HG03575 (cell line): ENCODE results near the gene GPRIN3.

Experiments
- ATAC-seq: cut with Tn5 transposase; IDR thresholded peaks from one replicate; pipeline ENCODE4 v1.9.1; 2021; ENCODE audit not compliant: unreplicated experiment, insufficient number of reproducible peaks, low FRiP score; ENCODE audit errors: extremely low read depth

Gene GPRIN3

DNA sequence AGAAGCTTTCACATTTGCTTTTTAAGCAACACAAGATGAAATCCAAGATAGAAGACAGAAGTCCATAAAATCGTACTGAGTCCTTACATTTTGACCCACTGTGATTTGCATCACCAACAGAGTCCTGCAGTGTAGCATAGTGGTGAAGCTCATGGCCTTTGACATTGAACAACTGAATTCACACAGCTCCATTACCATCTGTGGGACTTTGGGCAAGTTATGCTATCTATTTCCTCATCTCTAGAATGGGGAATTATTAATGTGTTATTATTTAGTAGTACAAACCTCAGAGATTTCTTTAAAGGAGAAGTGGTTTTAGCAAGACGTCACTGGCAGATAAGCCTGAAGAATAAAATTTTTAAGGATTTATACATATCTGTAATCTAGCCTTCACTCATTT, 10.7 kb downstream of the GPRIN3 start:
- ATAC-seq, result no peak

DNA sequence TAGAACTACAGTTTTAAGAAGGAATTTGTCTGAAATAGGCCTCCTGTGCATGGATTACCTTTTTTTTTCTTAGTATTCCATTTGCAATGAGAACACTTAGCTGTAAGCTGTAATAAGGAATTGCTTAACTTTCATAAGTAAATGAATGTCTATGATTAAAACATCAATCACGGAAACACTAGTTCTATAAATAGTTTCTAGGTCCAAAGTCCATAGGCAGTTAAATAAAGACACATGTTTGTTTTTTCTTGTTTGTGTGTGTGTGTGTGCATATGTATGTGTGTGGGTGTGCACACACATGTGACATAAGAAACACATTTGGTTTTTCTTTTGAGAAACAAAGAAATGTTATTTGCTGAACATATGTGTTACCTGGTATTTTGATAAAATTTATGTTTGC, 11.2 kb downstream of the GPRIN3 start:
- no peak for ATAC-seq

DNA sequence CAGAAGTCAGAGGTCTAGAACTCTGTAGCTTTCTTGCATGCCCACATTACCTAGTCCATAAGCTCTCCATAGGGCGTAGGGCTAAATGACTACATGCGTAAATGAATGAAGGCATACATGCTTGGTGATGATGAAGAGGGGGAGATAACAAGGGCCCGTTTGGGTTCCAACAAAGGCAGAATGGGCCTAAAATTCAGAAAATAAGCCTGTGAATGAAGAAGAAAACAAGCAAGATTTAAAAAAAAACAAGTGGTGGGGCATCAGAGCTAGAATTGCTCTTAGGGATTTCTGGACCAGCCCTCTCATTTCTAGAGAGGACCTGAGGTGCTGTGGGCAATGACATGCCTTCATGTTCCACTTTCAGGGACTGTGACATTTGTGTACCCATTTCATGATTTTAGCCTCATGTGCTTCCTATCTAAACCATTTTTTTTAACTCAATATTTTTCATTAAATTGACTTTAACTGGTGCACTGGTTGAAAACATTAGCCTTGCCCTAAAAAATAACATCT, 12.1 kb downstream of the GPRIN3 start:
- no peak for ATAC-seq

DNA sequence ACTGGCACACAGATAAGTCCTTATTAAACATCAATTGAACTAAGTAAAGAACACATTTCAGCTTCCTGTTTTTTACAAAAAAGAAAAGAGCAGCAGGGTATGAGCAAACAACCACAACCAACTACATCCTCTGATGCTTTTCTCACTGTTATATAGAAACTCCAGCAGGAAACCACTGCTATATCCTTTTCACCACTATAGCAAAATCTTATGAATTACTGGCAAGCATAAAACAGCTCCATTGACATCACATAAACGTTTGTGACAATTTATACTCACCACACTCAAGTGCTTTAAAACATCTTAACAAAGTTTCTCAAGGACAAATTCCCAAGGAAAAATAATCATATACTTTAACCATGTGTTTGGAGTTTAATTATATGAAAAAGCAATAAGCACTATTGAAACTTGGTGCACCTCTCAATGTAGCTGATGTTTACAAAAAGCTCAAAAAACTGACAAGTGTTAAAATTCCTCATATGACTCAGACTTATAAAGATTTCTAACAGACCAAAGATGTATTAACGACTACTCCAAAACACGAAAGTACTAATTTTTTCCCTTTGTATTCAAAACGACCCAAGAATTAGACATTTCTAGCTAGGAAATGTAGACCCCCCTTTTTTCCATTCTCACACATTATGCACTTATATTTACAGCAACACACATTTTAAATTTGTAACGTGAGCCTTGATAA, 12.9 kb downstream of the GPRIN3 start:
- ATAC-seq, result peak; percentile 76

DNA sequence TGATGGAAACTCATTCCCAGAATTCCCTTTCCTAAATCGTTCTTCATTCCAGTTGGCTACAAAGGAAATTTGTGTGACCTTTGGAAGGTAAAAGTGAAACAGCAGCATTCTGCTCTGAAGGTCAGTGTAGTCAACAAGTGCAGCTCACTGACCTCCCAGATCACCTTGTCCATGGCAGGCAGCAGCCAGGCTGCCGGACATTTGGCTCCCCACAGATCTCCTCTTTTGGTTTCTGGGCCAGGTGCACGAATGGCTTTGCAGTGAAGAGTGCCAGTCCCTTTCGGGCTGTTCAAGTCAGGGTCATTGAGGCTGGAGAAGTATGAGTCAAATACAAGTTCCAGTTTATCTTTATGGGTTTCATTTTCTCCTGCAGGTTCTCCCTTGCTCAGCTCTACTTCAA, 14.3 kb downstream of the GPRIN3 start:
- no peak for ATAC-seq

DNA sequence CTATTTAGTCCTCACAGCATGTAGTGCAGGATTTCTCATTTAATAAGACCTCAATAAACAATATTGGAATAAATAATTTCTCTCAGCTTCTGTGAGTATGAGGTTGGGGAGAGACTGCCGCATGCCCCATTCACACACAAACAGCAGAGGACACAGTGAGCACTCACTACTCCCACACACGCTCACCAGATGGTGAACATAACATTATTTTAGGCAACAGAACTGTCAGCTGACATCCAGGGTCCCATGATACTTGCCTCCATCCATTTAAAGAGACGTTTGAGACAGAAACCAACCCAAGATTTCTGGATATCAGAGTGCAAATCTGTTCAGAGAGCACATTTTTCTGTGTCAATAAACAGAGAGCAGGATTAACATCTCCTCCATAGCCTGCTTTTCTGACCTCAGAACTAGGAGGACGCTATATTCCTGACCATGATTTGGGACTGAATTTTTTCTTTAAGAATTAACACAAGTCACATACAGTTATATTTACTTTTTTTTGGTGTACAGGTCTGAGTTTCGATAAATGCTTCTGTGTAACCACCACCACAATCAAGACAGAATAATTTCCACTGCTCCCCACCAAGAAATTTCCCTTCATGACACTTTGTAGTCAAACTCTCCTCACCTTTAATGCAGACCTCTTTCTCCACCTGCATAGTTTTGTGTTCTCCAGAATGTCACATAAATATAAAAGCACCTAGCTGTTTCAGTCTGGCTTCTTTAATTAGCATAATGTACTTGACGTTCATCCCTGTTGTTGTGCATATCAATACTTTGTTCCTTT, 16.7 kb downstream of the GPRIN3 start:
- ATAC-seq, result no peak

DNA sequence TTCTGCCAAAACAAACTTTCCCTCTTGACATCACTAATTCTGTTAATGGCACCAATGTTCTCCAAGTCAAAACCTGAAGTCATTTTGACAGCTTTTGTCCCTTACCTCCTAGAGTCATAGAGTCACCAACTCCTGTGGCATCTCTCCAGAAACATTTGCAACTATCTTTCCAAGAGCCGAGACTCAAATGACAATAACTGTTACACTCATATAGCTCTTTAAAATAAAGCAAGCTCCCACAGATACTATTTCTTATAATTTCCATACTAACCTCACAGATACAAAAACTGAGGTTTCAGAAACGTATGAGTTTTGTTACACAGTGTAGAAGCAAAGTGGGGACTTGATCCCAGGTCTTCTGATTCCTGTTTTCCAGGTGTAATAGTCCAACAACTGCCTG, 18.3 kb downstream of the GPRIN3 start:
- no peak for ATAC-seq

DNA sequence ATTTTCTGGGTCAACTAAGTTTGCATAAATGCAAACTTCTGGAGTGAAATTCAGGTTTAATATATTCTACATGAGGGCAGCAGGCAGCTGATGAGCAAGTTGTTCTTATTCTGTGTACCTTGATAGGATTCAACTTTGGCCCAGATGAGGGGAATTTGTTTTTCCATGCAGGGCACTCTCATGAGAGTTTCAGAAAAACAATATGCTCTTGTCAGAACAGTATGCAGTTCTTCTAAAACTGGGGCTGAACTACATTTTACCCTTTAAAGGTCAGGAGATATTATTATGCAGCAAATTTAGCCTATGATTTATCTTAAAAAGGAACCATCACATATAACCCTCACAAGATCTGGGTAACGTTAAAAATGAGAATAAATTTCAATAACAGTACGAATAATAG, 19.2 kb downstream of the GPRIN3 start:
- no peak for ATAC-seq

DNA sequence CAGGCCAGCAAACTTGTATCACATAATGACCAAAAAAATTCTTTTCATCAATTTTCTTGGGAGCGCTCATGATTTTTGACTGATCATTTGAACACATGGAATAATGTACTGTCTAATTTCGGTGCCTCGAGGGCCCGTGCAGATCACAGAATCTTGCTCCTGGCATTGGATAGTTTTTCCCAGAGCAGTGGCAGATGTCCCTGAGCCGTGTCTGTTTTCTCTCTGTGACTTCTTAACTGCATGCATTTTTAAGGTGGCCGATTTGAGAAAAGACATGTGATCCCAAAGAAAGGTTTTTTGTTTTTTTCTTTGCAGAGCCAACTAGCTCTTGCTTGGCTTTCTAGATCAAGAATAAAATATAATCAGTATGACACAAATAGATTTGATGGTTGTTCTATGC, 19.7 kb downstream of the GPRIN3 start:
- no peak for ATAC-seq

DNA sequence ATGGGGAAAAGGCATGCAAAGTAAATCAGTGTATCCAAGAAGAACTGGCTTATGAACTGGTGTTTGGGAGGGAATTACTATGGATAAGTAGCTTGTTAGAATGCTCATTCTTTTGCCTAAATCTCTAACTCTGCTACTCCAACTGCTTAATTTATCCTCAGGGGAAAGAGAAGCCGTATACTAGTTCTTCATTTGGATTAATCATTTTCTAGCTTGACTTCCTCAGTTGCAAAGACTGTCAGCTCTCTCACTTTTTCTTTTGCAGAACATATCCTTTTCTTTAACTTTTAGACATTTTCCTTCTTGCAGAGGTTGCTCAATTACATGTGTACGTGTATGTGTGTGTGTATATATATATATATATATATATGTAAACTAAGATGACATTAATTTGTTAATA, 21.9 kb downstream of the GPRIN3 start:
- ATAC-seq, result no peak

DNA sequence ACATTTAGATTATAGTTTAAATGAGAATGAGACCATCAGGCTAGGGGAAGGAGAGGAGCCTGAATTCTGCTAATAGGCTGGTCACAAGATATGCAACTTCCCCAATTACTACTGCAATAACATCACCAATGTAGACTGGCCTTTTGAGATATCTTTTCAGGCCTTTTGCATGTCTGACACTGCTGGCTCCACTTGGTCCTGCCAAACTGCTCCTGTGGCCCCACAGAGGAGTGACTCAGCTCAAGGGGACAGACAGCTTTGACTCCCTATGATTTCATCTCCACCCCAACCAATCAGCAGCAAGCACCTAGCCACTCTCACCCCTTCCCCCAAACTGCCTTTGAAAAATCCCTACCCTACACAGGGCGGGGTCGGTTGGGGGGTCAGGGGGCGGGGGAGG, 22.8 kb downstream of the GPRIN3 start:
- no peak for ATAC-seq

DNA sequence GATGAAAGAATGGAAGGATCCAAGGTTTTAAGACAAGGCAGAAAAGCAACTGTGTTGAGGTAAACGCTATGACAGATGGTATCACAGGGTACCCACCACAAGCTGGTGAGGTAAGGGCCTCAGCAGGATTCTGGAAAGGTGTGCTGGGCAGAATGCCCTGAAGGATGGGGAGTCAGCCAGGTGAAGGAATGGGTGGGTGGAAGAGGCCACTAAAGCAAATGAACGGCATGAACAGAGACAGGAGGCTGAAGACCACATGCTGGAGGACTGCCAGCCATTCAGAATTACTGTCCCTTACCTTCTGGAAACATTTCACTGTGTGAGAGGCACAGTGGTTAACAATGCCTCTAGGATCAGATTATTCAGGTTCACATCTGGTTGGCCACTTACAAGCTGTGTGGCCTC, 23.6 kb downstream of the GPRIN3 start:
- ATAC-seq, result no peak

DNA sequence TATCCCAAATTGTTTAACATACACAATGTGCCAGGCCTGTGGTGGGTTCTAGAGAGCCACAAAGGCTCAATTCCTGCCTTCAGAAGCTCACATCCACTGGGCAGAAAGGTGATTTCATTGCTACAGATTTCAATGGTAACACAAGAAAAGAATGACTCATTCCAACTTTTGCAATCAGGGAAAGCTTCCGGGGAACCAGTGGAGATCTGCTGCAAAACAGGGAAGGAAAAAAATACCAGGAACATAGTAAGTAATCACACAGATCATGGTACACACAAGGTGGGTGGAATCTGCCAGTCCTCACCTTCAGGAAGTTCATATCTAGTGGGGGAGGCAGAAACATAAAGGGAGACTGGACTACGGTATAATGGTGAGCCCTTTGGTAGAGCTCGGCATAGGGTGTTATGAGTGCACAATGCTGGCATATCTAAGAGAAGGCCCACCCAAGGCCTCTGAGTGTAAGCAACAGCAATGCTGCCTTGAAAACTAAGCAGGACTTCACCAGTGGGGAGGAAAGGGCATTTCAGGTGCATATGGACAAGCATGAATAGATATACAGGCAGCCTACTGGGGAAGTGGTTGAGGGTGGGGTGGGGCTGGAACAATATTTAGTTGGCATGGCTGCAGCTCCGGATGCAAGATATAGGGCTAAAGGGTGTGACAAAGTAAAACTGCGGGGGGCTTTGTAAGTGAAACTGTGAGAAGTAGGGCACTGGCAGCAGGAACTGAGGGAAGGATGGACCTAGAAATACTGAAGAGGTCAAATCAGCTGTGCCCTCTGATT, 24.2 kb downstream of the GPRIN3 start:
- ATAC-seq, result no peak

DNA sequence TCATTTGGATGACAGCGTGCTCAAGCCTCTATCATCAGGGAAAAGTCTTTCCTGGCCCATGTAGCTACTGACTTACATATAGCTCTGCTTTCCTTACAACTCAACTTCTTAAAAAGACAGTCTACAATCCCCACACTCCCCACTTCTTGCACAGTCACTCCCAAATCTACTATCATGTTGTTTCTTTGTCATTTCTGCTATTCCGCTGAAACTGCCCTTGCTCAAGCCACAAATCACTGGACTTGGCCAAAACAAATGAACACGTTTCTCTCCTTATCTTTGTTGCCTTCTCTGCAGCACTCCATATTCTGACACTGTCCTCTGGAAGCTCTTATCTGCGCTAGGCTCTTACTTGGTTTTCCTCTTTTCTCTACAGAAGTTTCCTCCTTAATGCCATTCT, 28.2 kb downstream of the GPRIN3 start:
- ATAC-seq, result no peak

DNA sequence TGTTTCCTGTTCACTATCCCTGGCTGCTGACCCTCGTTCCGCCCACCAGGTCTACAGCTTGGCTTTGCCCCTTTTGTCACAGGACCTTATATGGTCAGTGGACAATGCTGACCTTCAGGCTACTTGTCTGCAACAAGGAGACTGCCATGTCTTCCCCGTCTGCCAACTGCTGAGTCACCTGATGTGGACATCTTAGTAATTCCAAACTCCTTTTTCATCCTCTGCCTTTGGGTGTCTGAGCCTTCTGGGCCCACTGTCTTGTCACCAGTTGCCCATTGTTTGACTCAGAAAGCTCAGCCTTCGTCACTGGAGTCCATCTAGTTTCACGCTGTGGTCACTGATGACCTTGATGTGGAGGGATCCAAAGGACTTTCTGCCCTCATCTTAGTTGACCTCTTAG, 30.2 kb downstream of the GPRIN3 start:
- ATAC-seq, result no peak

DNA sequence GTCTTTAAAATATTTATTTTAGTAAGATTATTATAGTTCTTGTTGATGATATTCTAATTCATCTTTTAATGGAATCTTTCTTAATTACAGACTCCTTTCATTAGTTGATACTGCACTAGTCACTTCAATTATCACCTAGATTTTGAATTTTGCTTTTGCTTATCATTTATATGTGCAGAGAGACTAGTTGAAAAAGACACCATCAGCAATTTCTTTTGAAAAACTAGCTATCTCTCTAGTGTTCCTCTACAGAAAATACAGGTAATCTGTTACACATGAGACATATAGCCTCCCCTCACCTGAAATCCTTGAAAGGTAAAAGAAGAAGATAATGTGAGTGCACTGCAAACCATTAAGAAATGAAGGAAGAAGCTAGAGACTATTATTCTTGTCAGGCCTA, 31.3 kb downstream of the GPRIN3 start:
- ATAC-seq, result no peak

DNA sequence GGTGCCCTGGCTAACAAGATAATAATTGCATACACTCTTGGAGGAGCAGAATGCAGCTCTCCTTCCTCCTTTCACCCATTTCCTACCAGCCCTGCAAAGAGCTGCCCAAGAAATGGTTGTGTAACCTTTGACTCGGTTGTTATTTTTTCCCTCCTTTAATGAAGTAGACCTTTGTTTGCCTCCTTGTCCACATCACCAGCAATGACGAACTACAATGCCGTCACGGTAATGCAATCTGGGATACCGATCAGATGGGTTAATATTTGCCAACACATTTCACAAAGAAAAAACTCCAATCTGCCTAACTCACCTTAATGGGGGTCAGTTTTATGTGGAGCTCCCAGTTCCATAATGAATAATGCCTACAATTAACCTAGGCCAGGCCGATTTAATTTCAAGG, 32.0 kb downstream of the GPRIN3 start:
- no peak for ATAC-seq

DNA sequence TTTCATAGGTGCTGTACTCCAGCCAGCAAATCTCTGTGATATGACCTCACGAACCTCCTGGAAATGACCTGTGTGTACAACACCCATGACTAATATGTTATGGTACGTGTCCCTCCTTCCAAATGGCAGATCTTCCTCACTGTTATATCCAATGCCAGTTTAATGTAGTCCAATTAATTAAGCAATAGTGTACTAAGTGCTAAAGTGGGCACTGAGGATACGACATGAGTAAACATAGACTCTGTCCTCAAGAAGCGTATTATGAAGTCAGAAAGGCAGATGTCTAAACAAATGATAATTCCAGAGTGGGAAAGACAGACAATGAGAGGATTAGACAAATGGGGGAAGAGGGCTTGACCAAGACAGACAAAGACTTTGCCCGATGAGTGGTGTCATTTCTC, 33.9 kb downstream of the GPRIN3 start:
- no peak for ATAC-seq

DNA sequence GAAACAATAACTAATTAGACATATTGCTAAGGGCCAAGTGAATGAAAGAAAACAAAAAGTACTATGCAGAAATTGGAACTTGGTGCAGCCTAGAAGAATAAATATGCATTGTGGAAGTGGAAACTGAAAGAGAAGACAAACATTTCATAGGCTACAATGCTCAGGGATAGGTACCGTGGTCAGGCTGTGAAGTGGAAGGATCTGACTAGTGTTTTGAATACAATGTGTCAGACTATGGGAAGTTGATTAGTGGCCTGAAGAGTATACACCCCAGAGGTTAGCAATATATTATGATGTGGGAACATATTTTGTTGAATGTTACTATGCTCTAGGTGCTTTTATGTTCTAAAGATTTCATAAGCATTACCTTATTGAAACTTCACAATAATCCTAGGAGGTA, 36.8 kb downstream of the GPRIN3 start:
- ATAC-seq, result no peak

DNA sequence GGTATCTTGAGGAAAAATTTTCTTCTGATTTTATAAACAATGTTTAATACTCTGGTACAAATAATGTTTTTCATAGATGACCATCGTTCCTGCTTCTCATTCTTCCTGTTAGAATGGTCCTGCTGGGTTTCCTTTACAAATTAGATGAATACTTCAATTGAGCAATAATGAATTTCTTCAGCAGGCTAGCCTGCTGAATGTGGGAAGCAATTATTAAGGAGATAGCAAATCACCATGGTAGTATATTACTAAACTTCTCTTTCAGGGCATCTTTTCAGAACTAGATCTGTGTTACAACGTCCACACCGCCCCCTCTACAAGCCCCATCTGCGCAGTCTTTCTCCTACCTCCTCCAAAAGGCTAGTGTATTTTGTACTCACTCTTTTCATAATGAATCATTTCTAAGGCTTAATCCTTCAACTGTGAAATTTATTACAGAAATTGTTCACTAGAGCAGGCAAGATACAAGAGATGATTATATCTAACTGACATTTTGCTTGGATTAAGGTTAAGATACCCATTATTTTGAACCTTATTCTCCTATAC, 38.4 kb downstream of the GPRIN3 start:
- ATAC-seq, result no peak
